Measurements from ENCODE around the gene MYOT. TPM values are rescaled to one million over a fixed set of nuclear protein-coding genes. Genes with fewer than 3 reads are reported as not detected.

MYOT gene
- total and polyA plus RNA-seq, 10 of the 15 experiments (the other 5 are each of a cell fraction or from before 2014, with no cell fraction given): 0.15 to 1.5 (median 0.53) TPM; not detected in 5

- Histone ChIP-seq H3K4me2 (ENCODE audit: control insufficient read depth, insufficient read depth) (no peak overlapping the region), H3K27me3 (replicated peaks in 1 of 2; ENCODE audit: control insufficient read depth in 2 of 2, insufficient read depth in 2 of 2, low read length in 1 of 2) (no peaks in the 10 kb centered on the region), H2AFZ (ENCODE audit: control insufficient read depth, low read depth, low read length) (no peak overlapping the region), H3K4me1 (ENCODE audit: control insufficient read depth, insufficient read depth, low read length) (no peaks in the 10 kb centered on the region), H3K79me2 (ENCODE audit: control insufficient read depth, insufficient read depth, low read length) (no peaks in the 10 kb centered on the region), H3K4me3 (no peak overlapping the region), H3K9me3 (replicated peaks; ENCODE audit: control insufficient read depth, insufficient read depth, low read length) (no peaks in the 10 kb centered on the region), H3K27ac (ENCODE audit: control insufficient read depth, insufficient read depth) (no peak overlapping the region), H3K9ac (ENCODE audit: control insufficient read depth, insufficient read depth, low read length) (no peak overlapping the region), H4K20me1 (ENCODE audit: control insufficient read depth, insufficient read depth) (no peaks in the 10 kb centered on the region), H3K36me3 (ENCODE audit: control insufficient read depth in 2 of 2, insufficient read depth in 2 of 2, low read length in 1 of 2) (no peaks in the 10 kb centered on the region)
- TF ChIP-seq ZNF622 (IDR thresholded peaks at IDR 0.05) (no peak), ZNF592 (IDR thresholded peaks at IDR 0.05) (no peak), IKZF1 (conservative IDR thresholded peaks at IDR 0.05) (no peak), IRF4 (IDR thresholded peaks at IDR 0.05; ENCODE audit: low read depth, low read length) (no peak), PML (IDR thresholded peaks at IDR 0.05; ENCODE audit: low read length) (no peak), ZZZ3 (IDR thresholded peaks at IDR 0.05; ENCODE audit: control insufficient read depth, insufficient read length, low read depth) (no peak), RAD21 (IDR thresholded peaks at IDR 0.05; ENCODE audit: insufficient read depth, low read depth, low read length) (no peak), ZNF24 (IDR thresholded peaks at IDR 0.05) (no peak), SMAD5 (IDR thresholded peaks at IDR 0.05; ENCODE audit: low read depth) (no peak), BCL11A (IDR thresholded peaks at IDR 0.05; ENCODE audit: low read depth, low read length) (no peak)
- TF ChIP-seq, protein P1, sequence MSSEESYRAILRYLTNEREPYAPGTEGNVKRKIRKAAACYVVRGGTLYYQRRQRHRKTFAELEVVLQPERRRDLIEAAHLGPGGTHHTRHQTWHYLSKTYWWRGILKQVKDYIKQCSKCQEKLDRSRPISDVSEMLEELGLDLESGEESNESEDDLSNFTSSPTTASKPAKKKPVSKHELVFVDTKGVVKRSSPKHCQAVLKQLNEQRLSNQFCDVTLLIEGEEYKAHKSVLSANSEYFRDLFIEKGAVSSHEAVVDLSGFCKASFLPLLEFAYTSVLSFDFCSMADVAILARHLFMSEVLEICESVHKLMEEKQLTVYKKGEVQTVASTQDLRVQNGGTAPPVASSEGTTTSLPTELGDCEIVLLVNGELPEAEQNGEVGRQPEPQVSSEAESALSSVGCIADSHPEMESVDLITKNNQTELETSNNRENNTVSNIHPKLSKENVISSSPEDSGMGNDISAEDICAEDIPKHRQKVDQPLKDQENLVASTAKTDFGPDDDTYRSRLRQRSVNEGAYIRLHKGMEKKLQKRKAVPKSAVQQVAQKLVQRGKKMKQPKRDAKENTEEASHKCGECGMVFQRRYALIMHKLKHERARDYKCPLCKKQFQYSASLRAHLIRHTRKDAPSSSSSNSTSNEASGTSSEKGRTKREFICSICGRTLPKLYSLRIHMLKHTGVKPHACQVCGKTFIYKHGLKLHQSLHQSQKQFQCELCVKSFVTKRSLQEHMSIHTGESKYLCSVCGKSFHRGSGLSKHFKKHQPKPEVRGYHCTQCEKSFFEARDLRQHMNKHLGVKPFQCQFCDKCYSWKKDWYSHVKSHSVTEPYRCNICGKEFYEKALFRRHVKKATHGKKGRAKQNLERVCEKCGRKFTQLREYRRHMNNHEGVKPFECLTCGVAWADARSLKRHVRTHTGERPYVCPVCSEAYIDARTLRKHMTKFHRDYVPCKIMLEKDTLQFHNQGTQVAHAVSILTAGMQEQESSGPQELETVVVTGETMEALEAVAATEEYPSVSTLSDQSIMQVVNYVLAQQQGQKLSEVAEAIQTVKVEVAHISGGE (CRISPR knock-in tag; IDR thresholded peaks at IDR 0.05): no peak
- ChIA-PET SMC1A (ENCODE audit: uncharacterized antibody, unreplicated experiment) (interaction anchor here (0.7 to 1.9 kb wide), 3 partner anchors 11 to 53 kb away, joined by 3 to 5 read pairs (median 3); no protein-coding TSS in a partner anchor), POLR2A (no interaction called here), CTCF (interaction anchor here (0.7 to 1.6 kb wide), 3 partner anchors 9 to 290 kb away, joined by 3 read pairs; no protein-coding TSS in a partner anchor), RAD21 (ENCODE audit: unreplicated experiment) (interaction anchor here (1.3 kb wide), 1 partner anchor 55 kb away, joined by 3 read pairs; no protein-coding TSS in a partner anchor)
- in situ Hi-C loops (cut with MboI): no loop called here
- intact Hi-C loops (cut with micrococcal nuclease; ENCODE audit: unreplicated experiment): no loop called here
- WGBS (ENCODE audit: insufficient coverage, insufficient replicate concordance, low lambda C conversion rate, missing lambda C conversion rate): 92% methylated on average over 4 of the region's 4 CpGs
- no peak for DNase-seq (ENCODE audit: low read depth, low spot score)
- no peak for ATAC-seq
- no peak for FAIRE-seq
- BruUV-seq (replicated peaks): no TSS peak
These were observed 33.1 kb upstream of the MYOT start for GRCh38 chr5:137834498-137835049.
